Midbrain (tissue), 1 donor: ENCODE results near the gene ARMC5.
"Not testable (repeated sequence)": the region's sequence is repeated elsewhere in the genome, so short reads cannot be mapped to it uniquely, and the experiment has no call there.

ENCODE experiments used
- DNase-seq: peaks from one replicate; lab custom pipeline; 2025; lab: John Stamatoyannopoulos, UW

Gene ARMC5

DNA sequence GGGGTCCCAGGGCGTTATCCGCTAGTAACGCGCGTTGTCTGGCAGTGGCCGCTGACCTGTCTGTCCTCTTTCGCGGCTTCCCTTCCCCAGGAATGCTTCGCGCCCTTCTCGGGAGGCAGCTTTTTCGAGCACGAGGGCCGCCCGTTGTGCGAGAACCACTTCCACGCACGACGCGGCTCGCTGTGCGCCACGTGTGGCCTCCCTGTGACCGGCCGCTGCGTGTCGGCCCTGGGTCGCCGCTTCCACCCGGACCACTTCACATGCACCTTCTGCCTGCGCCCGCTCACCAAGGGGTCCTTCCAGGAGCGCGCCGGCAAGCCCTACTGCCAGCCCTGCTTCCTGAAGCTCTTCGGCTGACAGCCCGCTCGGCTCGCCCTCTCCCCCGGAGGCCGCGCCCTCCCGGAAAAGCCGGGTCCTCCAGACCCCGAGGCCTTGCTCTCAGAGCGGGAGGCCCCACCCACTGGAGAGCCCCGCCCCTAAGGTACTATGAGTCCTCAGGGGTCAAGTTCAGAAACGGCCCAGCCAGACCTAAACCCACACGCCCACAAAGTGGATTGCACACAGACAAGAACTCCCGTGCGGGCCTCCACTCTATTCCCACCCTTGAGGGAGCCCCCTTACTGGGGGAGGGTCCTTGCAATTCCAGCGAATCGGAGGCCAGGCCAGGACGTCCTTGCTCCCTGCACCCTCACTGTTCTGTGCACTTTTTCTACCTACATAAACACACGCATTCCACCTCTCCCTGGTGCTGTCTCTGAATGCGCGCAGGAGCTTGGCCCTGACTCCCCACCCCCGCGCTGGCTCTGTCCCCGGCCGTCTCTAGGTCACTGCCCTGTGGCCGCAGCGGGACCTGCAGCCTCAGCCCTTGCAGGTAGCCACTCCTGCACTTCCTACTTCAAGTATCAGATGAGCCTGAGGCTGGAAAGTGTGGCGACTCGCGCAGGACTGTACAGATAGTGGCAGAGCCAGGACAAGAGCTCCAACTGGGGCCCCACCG, 18.2 kb downstream of the ARMC5 start:
- no peak for DNase-seq

DNA sequence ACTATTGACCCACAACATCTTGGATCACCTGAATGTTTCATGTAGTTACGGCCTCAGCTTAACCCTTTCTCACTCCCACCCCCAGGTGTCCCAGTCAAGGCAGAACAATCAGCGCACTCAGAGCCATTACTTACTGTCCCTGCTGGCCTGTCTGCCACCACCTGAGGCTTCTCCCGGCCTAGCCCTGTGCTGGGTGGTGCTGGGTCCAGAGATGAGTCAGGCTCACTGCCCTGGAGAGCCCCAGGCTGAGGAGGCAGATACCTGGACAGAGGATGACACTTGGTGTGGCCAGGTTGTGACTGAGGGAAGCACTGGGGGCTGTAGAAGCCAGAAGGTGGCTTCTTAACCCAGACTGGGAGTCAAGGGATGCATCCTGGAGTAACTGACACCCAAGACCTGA, 19.7 kb downstream of the ARMC5 start:
- DNase-seq = no peak

DNA sequence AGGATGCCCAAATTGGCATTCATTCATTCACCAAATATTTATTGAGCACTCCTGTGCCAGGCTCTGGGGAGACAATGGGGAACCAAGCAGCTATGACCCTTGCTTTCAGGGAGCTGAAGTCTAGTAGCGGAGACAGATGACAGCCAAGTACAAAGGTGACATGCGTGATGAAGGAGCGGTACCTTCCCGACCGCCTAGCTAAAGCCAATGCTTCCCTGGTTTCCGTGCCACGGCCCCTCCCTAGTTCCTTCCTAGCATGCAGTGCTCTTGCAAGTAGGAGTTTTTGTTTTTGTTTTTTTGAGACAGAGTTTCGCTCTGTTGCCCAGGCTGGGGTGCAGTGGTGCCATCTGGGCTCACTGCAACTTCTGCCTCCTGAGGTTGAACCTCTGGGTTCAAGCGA, 20.4 kb downstream of the ARMC5 start:
- no peak for DNase-seq

DNA sequence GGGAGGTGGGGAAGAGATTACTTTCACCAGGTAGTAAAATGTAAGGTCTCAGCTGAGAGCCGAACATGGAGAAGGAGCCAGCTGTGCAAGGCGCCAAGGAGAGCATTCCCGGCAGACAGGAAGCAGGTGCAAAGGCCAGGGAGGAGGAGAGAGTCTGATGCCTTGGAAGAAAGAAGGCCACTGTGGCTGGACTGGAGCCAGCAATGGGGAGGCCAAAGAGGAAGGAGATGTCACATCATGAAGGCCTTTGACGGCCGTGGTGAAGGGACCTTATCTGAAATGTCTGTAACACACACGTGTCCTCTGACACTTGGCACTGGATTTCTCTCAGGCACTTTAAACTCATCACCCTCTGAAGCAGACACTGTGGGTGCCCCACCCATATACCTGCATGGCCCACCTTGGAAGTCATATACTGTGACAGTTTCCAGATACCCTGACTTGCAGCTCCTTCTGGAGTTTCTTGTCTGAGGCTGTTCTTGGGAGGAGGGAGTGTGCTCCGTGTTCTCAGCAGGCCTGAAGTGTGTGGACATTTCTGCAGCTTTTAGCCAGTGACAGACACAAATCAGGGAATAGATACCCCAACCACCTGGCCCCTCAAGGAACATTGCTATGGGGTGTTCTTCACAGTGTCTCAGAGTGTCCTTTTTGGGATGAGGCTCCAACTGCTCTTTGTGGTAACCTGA, 21.7 kb downstream of the ARMC5 start:
- DNase-seq = no peak

DNA sequence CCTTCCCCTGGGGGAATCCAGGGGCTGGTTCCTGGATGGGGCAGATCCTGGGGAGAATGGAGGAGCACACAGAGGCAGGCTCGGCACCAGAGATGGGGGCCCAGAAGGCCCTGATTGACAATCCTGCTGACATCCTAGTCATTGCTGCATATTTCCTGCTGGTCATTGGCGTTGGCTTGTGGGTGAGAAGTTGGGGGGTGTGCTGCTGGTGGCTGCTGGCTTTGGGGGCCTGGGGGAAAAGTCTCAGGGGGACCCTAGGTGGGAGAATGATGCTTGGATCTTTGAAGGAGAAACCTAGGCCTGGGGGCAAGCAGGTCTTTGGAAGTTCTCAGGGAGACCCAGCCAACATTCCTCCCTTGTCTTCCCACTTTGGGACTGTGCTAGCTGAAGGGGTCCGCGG, 23.8 kb downstream of the ARMC5 start, which contains the start of gene SLC5A2:
TSS of gene SLC5A2 (plus strand) at position 43 of the 400 bp plus-strand sequence. CDS start at position 57, 14 bp downstream.
- DNase-seq = no peak

DNA sequence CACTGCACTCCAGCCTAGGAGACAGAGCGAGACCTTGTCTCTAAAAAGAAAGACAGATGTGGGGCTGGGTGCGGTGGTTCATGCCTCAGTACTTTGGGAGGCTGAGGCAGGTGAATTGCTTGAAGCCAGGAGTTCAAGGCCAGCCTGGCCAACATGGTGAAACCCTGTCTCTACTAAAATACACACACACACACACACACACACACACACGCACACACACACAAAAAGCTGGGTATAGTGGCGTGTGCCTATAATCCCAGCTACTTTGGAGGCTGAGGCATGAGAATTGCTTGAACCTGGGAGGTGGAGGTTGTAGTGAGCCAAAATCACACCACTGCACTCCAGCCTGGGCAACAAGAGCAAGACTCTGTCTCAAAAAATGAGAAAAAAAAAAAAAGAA, 24.7 kb downstream of the ARMC5 start:
- DNase-seq = not testable (repeated sequence)

DNA sequence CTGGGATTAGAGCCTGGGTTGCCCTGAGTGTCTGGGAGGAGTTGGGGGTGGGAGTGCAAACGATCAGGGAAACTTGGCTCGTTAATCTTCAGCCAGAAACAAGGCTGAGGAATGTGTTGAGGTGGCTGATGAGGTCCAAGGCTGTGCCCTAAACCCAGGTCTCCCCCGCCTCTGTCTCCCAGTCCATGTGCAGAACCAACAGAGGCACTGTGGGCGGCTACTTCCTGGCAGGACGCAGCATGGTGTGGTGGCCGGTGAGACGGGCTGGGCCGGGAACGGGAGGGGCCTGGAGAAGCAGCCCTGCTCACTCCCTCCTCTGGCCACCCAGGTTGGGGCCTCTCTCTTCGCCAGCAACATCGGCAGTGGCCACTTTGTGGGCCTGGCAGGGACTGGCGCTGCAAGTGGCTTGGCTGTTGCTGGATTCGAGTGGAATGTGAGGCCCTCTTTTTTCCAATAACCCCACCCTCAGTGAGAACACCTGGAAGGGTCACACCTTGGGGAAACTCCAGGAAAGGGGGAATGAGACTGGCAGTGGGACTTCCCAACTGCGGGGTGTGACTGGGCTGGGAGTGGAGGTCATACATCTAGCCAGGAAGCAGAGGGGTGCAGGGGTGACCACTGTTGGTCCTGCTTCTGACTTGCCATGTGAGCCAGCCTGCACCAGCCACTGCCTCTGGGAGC, 25.3 kb downstream of the ARMC5 start:
- no peak for DNase-seq

DNA sequence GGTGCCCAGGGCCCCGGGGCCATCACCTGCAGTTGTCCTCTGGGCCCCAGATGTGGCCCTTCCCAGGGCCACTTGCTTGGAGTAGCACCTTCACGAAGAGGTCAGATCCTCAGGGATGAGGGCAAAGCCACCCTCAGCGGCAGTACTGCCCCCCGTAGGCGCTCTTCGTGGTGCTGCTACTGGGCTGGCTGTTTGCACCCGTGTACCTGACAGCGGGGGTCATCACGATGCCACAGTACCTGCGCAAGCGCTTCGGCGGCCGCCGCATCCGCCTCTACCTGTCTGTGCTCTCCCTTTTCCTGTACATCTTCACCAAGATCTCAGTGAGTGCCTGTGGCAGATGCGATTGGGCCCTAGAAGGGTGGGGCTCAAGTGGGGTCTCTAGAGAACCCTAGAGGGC, 26.3 kb downstream of the ARMC5 start:
- no peak for DNase-seq

DNA sequence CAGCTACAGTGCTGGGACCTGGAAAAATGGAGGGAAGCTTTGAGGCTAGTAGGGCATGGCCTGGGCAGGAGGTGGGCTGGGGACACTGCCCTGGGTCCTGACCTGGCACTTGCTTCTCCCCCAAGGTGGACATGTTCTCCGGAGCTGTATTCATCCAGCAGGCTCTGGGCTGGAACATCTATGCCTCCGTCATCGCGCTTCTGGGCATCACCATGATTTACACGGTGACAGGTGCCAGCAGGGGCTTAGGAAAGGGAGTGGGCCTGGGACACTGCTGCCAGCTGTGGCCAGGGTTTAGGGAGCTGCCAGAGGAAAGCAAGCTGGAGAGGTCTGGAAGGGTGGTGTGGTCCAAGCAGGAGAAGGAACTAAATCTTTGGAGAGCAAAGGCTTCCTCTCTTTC, 26.7 kb downstream of the ARMC5 start:
- DNase-seq = no peak

DNA sequence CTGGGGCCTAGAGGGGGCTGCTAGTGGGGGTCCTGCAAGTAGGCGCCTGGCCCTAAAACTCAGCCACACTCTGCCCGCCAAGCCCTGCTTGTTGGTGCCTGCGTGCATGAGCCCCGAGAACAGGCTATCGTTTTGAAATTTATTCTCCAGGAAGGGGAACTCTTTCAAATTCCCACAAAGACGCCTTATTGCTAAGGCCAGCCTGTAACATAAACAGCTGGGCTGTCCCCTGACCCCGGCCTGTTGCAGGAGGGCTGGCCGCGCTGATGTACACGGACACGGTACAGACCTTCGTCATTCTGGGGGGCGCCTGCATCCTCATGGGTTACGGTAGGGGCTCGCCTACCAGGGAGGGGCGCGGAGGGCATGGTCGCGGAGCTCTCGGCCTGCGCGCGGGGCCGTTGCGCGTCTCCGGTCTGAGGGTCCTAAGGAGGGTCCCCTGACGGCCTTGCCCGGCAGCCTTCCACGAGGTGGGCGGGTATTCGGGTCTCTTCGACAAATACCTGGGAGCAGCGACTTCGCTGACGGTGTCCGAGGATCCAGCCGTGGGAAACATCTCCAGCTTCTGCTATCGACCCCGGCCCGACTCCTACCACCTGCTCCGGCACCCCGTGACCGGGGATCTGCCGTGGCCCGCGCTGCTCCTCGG, 27.9 kb downstream of the ARMC5 start:
- no peak for DNase-seq

DNA sequence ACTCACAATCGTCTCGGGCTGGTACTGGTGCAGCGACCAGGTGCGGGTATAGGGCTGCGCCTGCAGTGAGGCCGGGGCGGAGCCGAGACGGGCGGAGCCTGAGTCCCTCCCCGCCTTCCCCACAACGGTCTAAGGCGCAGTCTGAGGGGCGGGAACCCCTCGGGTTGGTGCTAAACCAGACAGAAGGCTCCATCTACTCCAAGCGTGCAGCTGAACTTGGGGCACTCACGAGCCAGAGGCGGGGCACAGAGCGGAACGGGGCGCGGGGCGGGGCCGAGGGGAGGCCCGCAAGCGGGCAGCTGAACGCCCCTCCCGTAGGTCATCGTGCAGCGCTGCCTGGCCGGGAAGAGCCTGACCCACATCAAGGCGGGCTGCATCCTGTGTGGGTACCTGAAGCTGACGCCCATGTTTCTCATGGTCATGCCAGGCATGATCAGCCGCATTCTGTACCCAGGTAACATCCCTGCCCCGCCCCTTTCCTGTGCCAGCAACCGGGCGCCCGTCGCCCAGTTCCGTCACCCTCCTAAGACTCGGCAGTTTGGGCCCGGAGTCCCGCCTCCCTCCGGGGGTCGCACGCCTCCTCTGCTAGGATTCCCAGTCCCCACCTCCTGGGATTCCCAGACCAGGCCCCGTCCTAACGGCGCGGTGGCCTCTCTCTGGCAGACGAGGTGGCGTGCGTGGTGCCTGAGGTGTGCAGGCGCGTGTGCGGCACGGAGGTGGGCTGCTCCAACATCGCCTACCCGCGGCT, 28.6 kb downstream of the ARMC5 start:
- peak; percentile 13 for DNase-seq

DNA sequence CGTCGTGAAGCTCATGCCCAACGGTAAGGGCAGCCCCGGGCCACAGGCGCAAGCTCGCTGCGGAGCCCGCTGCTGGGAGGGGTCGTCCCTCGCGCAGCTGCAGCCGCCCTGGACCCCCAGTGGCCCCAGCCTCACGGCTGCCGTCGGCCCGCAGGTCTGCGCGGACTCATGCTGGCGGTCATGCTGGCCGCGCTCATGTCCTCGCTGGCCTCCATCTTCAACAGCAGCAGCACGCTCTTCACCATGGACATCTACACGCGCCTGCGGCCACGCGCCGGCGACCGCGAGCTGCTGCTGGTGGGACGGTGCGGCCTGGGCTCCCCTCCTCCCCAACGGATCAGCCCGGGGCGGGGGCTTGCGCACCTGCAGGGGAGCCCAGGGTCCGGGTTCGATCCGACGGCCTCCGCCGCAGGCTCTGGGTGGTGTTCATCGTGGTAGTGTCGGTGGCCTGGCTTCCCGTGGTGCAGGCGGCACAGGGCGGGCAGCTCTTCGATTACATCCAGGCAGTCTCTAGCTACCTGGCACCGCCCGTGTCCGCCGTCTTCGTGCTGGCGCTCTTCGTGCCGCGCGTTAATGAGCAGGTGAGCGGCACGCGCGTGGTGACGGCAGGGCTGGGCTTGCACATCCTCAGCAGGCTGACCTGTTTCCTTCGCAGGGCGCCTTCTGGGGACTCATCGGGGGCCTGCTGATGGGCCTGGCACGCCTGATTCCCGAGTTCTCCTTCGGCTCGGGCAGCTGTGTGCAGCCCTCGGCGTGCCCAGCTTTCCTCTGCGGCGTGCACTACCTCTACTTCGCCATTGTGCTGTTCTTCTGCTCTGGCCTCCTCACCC, 29.4 kb downstream of the ARMC5 start:
- no peak for DNase-seq

DNA sequence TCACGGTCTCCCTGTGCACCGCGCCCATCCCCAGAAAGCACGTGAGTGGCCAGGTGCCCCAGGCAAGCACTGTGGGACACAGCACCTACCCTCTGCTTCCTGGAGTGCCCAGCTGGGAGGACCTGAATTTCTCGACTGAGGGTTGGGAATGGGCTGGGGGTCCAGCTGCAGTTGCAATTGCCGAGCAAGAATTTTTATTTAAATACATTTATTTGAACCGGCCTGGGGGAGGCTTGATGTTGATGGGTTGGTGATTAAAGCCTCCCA, 29.9 kb downstream of the ARMC5 start:
- DNase-seq = no peak

DNA sequence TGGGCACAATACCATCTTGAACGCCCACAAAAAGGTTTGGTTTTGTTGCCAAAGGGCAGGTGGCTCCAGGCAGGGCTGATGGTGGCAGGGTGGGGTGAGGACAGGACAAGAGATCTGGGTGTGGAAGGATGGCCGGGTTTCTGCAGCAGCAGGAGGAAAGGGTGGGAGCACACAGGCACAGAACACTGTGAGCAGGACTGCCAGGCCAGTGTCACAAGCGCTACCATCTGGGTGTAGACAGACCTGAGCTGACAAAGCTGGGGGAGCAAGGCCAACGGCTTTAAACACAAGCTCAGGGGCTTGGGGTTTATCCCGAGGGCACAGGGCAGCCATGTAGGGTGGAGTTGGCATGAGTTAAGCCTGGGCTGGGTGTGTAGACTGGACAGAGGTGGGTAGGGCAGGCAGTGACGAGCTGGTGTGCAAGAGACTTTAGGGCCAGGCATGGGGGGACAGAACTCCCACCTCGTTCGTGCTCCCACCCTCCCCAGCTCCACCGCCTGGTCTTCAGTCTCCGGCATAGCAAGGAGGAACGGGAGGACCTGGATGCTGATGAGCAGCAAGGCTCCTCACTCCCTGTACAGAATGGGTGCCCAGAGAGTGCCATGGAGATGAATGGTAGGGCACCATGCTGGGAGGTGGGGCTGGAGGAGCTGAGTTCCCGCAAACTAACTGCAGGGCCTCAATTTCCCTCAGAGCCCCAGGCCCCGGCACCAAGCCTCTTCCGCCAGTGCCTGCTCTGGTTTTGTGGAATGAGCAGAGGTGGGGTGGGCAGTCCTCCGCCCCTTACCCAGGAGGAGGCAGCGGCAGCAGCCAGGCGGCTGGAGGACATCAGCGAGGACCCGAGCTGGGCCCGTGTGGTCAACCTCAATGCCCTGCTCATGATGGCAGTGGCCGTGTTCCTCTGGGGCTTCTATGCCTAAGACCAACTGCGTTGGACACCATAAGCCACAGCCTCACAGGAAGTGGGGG, 30.6 kb downstream of the ARMC5 start:
- DNase-seq = no peak

DNA sequence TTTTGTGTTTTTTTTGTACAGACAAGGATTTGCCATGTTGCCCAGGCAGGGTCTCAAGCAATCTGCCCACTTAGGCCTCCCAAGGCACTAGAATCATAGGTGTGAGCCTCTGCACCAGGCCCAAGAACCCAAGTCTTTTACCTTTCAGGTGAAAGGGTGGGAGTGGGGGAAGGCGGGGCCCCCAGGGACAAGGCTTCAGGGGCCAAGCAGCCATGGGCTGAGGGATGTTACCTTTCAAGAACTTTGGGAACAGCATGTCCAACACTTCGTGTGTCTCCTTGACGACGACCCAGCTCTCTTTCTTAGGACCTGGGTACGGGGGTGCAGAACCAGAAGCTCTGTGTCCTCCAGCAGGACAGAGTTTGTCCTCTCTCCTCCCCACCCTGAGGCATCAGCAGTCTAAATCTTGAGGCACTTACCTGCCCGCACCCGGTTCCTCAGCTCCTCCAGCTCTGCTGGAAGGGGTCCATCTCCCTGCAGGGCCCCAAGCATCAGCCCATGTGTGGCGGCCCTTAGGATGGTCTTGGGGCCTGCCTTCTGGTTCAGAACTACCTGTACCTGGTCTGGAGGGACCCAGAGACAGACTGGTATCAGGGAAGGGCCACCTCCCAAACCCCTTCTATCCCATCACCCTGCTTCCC, 32.6 kb downstream of the ARMC5 start:
- no peak for DNase-seq

DNA sequence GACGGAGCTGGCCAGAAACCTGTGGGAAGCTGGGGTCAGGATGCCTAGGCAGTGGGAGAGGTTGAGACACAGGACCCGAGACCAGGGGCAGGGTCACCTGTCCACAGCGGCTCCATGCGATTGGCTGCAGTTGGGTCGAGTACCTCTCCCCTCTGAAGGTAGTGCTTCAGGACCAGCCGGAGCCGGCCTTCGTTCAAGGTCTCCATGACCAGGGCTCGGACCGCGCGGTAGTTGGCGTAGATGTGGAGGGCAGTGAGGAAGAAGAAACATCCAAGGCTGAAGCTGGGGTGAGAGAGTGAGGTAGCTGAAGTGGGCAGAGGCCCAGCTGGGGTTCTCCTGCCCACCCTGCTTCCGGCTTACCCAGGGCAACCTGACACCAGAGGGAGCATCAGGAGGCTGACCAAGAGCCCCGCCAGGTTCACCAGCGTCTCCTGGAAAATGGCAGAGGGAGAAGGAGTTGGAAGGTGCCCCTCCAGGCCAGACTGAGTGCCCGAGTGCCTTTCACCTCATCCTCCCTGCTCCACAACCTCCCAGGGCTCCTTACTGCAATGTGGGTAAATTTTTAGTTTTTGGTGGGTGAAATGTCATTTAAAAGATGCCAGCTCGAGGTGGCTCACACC, 34.3 kb downstream of the ARMC5 start:
- no peak for DNase-seq

DNA sequence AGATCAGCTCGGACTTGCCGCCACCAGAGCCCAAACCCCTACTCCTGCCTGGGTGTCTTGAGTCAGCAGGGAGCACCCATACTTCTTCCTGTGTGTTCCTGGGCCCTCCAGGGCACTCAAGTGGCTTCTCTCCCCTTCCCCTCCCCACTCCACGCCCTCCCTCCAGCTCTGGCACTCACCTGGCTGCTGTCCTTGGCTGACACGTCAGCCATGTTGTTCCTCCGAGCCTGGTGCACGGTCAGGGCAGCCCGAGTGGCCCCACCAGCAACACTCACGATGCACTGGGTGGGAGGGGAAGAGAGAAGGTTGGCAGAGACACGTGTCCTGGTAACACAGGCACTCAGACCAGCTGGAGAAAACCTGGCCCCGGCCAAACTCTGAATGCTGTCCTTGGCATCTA, 37.4 kb downstream of the ARMC5 start:
- no peak for DNase-seq

DNA sequence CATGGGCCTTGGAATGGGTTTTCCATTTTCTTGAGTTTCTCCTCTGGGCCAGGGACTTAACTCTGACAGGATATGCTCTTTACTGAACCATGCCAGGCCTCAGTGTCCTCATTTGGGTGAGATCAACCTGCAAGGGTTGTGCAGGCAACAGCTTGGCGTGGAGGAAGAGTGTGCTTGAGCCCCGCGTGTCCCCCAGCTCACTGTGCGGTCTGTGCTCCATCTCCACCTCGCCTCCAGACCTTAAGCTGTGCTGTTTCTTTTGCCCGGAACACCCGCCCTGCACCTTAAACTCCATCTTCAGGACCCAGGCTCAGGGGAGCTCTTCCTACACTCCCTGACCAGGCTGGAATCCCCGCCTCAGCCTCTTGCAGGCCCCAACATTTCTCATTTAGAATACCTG, 39.2 kb downstream of the ARMC5 start:
- DNase-seq = no peak

DNA sequence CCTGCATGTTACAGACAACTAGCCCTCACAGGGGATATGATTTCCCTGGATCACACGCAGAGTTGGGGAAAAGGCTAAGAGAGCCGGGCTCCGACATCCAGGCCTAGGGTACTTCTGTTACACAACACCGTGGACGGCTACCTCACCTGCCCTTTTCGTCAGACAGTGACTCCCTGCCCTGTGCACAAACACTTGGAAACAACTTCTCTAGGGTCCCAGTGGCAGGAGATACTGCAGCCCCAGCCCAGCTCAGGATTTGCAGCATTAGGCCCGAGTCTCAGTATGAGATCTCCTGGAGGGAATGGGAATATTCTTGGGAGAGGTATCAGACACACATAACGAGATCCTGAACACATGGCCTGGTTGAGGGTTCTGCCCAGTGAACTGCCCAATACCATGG, 40.6 kb downstream of the ARMC5 start:
- no peak for DNase-seq
